DOHH2 (cell line): ENCODE data around the gene IFI27.

Source experiments
- EZH2phosphoT487 ChIP-seq: fragments of 200-600 bp; sonication (generic); IDR thresholded peaks from 2 replicates; pipeline ENCODE4 v1.6.1; 2017; ENCODE audit warnings: borderline replicate concordance, mild to moderate bottlenecking, antibody characterized with exemption, low read length, moderate library complexity, mixed read lengths
- TF ChIP-seq, protein P1 (sequence below): fragments of 200-600 bp; sonication (generic); IDR thresholded peaks from one replicate; pipeline ENCODE4 v1.5.1; 2014; ENCODE audit warnings: antibody characterized with exemption, mild to moderate bottlenecking, low read depth, low read length; ENCODE audit not compliant: poor library complexity, severe bottlenecking

DNA sequence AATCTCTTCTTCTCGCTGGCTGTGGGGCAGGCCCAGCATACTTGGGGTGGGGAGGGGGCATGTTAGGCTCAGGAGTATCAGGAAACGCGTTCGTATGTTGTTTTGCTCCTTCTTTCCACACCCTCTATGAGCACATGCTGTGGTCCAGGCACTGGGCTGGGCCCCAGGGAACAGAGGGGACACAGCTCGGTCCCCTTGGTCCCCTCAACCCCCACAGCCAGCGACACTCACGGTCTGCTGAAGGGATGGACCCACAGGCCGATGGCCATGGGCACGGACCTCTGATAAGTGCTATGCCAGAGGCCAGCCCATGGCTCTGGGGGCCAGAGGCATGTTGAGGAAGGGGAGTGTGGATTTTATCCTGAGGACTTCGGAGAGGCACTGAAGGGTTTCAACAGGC is 6.2 kb downstream of the IFI27 start:
- TF ChIP-seq, protein P1, sequence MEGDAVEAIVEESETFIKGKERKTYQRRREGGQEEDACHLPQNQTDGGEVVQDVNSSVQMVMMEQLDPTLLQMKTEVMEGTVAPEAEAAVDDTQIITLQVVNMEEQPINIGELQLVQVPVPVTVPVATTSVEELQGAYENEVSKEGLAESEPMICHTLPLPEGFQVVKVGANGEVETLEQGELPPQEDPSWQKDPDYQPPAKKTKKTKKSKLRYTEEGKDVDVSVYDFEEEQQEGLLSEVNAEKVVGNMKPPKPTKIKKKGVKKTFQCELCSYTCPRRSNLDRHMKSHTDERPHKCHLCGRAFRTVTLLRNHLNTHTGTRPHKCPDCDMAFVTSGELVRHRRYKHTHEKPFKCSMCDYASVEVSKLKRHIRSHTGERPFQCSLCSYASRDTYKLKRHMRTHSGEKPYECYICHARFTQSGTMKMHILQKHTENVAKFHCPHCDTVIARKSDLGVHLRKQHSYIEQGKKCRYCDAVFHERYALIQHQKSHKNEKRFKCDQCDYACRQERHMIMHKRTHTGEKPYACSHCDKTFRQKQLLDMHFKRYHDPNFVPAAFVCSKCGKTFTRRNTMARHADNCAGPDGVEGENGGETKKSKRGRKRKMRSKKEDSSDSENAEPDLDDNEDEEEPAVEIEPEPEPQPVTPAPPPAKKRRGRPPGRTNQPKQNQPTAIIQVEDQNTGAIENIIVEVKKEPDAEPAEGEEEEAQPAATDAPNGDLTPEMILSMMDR = no peak
- TF ChIP-seq EZH2phosphoT487 = no peak
